Heart left ventricle (tissue), 13 donors: Measurements from ENCODE around the gene GPC6.

Experiments used
- POLR2A ChIP-seq, 2 donors: fragments of 450-650 bp; IDR thresholded peaks; one replicate each; pipeline ENCODE4 v1.6.1; 2017; ENCODE audit warnings: antibody characterized with exemption in 2 of 2, mild to moderate bottlenecking in 2 of 2, moderate library complexity in 2 of 2
- TF ChIP-seq, protein P1 (sequence below), 12 donors: fragments of 200-600 bp; sonication (generic) in 4 of 12; IDR thresholded peaks; one replicate each; pipeline versions ENCODE4 v1.5.0 to v1.8.0; 2018 to 2022; ENCODE audit warnings: antibody characterized with exemption in 12 of 12, mild to moderate bottlenecking in 5 of 12
- donor health status: ischemic (EF 13 %, LVEDD 7.1; RV severe dilation, severe dysfunction).
- donor health status: DM: no; HTN: yes; CAD: no.
- donor health status: DM: no; HTN: no; CAD: no.
- donor health status: ischemic (EF 25% LVEDD 6.9; RV normal size, moderate dysfunction).
- donor health status: ischemic (EF 25% LVEDD 5.7; RV mildly dilated, moderate dysfunction).
- donor health status: ischemic (EF 35%, LVEDD 5.7; RV mildly dilated, moderate dysfunction).
- donor health status: nonischemic (EF 11% LVEDD 7.7; RV severe dilation, severe dysfunction).
- donor health status: DM: yes; HTN: yes; CAD: no.
- donor health status: PGD.
- donor health status: ischemic (EF 29% LVEDD 5.4; RV normal size, mild dysfunction).
- donor health status: nonischemic (EF 23%, LVEDD 6.1; RV moderate dilation, normal function).

DNA sequence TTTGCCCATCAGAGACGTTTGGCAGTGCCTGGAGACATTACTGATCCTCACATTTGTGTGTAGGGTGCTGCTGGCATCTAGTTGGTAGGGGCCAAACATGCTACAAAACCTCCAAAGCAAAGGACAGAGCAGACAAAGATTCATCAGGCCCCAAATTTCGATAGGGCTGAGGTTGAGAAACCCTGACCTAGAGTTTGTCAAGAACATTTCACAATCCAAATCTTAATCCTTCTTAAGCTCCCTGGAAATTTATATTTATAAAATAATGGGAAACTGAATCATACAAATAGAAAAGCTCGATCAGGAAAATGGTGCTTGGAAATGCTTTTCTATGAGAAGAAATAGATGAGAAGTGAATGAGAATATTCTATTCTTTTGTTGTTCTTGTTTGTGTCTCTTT, 979.3 kb downstream of the GPC6 start:
- TF ChIP-seq POLR2A (IDR thresholded peaks at IDR 0.05), result no peak
- TF ChIP-seq, protein P1, sequence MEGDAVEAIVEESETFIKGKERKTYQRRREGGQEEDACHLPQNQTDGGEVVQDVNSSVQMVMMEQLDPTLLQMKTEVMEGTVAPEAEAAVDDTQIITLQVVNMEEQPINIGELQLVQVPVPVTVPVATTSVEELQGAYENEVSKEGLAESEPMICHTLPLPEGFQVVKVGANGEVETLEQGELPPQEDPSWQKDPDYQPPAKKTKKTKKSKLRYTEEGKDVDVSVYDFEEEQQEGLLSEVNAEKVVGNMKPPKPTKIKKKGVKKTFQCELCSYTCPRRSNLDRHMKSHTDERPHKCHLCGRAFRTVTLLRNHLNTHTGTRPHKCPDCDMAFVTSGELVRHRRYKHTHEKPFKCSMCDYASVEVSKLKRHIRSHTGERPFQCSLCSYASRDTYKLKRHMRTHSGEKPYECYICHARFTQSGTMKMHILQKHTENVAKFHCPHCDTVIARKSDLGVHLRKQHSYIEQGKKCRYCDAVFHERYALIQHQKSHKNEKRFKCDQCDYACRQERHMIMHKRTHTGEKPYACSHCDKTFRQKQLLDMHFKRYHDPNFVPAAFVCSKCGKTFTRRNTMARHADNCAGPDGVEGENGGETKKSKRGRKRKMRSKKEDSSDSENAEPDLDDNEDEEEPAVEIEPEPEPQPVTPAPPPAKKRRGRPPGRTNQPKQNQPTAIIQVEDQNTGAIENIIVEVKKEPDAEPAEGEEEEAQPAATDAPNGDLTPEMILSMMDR (IDR thresholded peaks at IDR 0.05), result no peak
